Endothelial cell (in vitro differentiated cells): ENCODE data around the gene FRMD4A. TPM values are rescaled to one million over a fixed set of nuclear protein-coding genes. Genes with fewer than 3 reads are reported as not detected.

Source experiments
- DNase-seq: peaks from one replicate; pipeline ENCODE4 v3.0.0; 2021; ENCODE audit warnings: low spot score
- H3K27ac Mint-ChIP-seq: one replicate; pipeline ENCODE4 v1.8.0; 2021; ENCODE audit warnings: mixed read lengths, inconsistent platforms; ENCODE audit not compliant: unreplicated experiment
- H3K27me3 Mint-ChIP-seq: one replicate; pipeline ENCODE4 v1.8.0; 2021; ENCODE audit warnings: mild to moderate bottlenecking, moderate library complexity, mixed read lengths, inconsistent platforms; ENCODE audit not compliant: unreplicated experiment
- H3K36me3 Mint-ChIP-seq: one replicate; pipeline ENCODE4 v1.8.0; 2021; ENCODE audit warnings: mild to moderate bottlenecking, low read depth, mixed read lengths, inconsistent platforms; ENCODE audit not compliant: unreplicated experiment
- H3K4me1 Mint-ChIP-seq: one replicate; pipeline ENCODE4 v1.8.0; 2021; ENCODE audit warnings: mild to moderate bottlenecking, mixed read lengths, inconsistent platforms; ENCODE audit not compliant: unreplicated experiment
- H3K4me3 Mint-ChIP-seq: one replicate; pipeline ENCODE4 v1.8.0; 2021; ENCODE audit warnings: mild to moderate bottlenecking, mixed read lengths, inconsistent platforms; ENCODE audit not compliant: unreplicated experiment
- H3K9me3 Mint-ChIP-seq: one replicate; pipeline ENCODE4 v1.8.0; 2021; ENCODE audit warnings: mixed read lengths, inconsistent platforms; ENCODE audit not compliant: unreplicated experiment
- total RNA-seq: library from RNA; stranded (reverse); fragmentation: NEBNext Ultra II Directional; extraction: Animal tissue kit (Norgen Biotek cat#: 25700); gene quantifications from one replicate; pipeline ENCODE4 v1.2.1, GENCODE V29; 2021; ENCODE audit not compliant: unreplicated experiment
- TF ChIP-seq, protein P1 (sequence below): fragments of 200-600 bp; sonication (generic); IDR thresholded peaks from one replicate; pipeline ENCODE4 v1.5.0; 2021; ENCODE audit warnings: antibody characterized with exemption; ENCODE audit not compliant: unreplicated experiment

Gene FRMD4A
- total RNA-seq, 1 donor from 2014 or later = 68.9 TPM

DNA sequence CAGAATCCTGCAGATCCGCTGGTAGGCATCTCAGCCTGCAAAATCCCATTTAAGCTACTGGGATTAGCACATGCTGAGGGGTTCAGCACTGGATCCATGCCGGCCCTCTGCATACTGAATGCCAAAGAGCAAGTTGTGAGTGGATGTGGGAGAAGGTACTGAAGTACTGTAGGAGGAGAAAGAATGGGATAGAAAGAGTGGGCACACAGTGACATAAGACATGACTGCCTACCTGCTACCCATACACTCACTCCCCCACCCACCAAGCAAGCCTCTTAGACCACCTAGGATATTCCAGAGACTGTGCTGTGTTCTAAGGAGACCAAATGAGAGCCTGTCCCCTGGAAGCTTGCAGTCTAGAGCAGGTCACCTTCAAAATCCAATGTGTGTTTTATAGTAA lies 215.9 kb downstream of the FRMD4A start:
- Mint-ChIP-seq H3K36me3 (no peaks in the 10 kb centered on the region), H3K27me3 (peaks cover 6% of the 10 kb centered on the region), H3K4me3 (no peak overlapping the region), H3K9me3 (no peaks in the 10 kb centered on the region), H3K27ac (no peak overlapping the region), H3K4me1 (peaks cover 11% of the 10 kb centered on the region)
- DNase-seq = no peak
- TF ChIP-seq, protein P1, sequence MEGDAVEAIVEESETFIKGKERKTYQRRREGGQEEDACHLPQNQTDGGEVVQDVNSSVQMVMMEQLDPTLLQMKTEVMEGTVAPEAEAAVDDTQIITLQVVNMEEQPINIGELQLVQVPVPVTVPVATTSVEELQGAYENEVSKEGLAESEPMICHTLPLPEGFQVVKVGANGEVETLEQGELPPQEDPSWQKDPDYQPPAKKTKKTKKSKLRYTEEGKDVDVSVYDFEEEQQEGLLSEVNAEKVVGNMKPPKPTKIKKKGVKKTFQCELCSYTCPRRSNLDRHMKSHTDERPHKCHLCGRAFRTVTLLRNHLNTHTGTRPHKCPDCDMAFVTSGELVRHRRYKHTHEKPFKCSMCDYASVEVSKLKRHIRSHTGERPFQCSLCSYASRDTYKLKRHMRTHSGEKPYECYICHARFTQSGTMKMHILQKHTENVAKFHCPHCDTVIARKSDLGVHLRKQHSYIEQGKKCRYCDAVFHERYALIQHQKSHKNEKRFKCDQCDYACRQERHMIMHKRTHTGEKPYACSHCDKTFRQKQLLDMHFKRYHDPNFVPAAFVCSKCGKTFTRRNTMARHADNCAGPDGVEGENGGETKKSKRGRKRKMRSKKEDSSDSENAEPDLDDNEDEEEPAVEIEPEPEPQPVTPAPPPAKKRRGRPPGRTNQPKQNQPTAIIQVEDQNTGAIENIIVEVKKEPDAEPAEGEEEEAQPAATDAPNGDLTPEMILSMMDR = no peak

DNA sequence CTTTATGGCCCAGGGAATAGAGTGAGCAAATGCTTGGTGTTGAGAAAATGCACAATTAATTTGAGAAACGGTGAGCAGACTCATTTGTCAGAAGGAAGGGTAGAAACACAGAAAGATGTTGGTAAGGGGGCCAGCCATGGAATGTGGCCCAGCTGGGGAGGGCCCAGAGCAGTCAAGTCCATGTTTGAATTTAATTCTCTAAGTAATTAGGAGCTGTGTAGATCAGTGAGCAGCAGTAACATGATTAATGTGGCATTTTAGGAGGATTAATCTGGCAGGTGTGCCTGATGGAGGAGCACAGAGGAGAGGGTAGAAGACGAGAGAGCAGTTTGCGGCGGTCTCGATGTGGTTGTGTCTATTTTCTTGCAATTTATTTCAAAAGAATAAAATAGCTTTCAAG lies 218.7 kb downstream of the FRMD4A start:
- Mint-ChIP-seq H3K9me3 (no peaks in the 10 kb centered on the region), H3K4me3 (no peak overlapping the region), H3K27ac (no peak overlapping the region), H3K36me3 (no peaks in the 10 kb centered on the region), H3K27me3 (peaks cover 2% of the 10 kb centered on the region), H3K4me1 (peaks cover 11% of the 10 kb centered on the region)
- TF ChIP-seq, protein P1 = no peak
- no peak for DNase-seq

DNA sequence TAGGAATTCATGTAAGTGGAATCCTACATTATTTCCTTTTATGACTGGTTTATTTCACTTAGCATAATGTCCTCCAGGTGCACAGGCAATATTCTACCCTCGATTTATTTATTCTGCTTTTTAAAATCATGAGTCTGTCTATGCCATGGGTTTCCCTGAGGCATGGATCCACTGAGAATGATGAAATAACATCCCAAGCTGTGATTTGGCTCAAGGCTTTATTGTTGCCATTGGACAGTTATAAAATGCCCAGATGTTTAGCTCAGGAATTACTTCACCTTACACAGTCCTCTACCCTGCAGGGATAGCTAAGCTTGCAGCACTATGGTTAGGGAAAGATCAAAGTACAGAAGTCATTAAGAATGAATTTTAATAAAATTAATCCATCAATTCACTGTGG lies 219.5 kb downstream of the FRMD4A start:
- H3K27ac Mint-ChIP-seq = no peak overlapping the region
- H3K9me3 Mint-ChIP-seq = no peaks in the 10 kb centered on the region
- H3K36me3 Mint-ChIP-seq = no peaks in the 10 kb centered on the region
- H3K27me3 Mint-ChIP-seq = peaks cover 2% of the 10 kb centered on the region
- TF ChIP-seq, protein P1 = no peak
- DNase-seq = no peak
- no peak overlapping the region for H3K4me3 Mint-ChIP-seq
- H3K4me1 Mint-ChIP-seq = peaks cover 8% of the 10 kb centered on the region

DNA sequence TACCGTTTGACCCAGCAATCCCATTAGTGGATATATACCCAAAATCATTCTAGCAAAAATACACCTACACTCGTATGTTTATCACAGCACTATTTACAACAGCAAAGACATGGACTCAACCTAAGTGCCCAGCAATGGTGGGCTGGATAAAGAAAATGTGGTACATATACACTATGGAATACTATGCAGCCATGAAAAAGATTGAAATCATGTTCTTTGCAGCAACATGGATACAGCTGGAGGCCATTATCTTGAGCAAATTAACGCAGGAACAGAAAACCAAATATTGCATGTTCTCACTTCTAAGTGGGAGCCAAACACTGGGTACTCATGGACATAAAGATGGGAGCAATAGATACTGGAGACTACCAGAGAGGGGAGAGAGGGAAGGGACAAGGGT lies 223.9 kb downstream of the FRMD4A start:
- Mint-ChIP-seq H3K27ac (no peak overlapping the region), H3K27me3 (no peaks in the 10 kb centered on the region), H3K36me3 (no peaks in the 10 kb centered on the region), H3K4me1 (peaks cover 3% of the 10 kb centered on the region), H3K4me3 (no peak overlapping the region), H3K9me3 (no peaks in the 10 kb centered on the region)
- TF ChIP-seq, protein P1 = no peak
- no peak for DNase-seq

DNA sequence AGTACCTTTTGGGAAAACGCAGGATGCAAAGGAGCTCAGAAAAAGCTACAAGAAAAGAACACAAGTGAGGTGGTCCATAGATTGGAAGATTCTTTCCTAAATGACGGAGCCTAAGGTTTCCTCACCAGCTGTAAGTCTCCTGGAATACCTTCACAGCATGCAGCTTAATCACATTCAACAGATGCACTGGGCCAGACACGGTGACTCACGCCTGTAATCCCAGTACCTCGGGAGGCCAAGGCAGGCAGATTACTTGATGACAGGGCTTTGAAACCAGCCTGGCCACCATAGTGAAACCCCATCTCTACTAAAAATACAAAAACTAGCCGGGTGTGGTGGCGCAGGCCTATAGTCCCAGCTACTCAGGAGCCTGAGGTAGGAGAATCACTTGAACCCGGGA lies 228.7 kb downstream of the FRMD4A start:
- DNase-seq = no peak
- no peaks in the 10 kb centered on the region for H3K27me3 Mint-ChIP-seq
- H3K4me3 Mint-ChIP-seq = no peak overlapping the region
- no peak overlapping the region for H3K27ac Mint-ChIP-seq
- H3K9me3 Mint-ChIP-seq = no peaks in the 10 kb centered on the region
- TF ChIP-seq, protein P1 = no peak
- peaks cover 12% of the 10 kb centered on the region for H3K4me1 Mint-ChIP-seq
- no peaks in the 10 kb centered on the region for H3K36me3 Mint-ChIP-seq
